Epithelial cell of proximal tubule (primary cell): ENCODE measurements around the gene DTNA. TPM values are rescaled to one million over a fixed set of nuclear protein-coding genes. Genes with fewer than 3 reads are reported as not detected.
A peak's percentile ranks its signal among the peaks of the same experiment; 100 is the strongest.
"Not testable (repeated sequence)": the region's sequence is repeated elsewhere in the genome, so short reads cannot be mapped to it uniquely, and the experiment has no call there.

Experiments used
- DNase-seq: peaks from one replicate; pipeline ENCODE4 v3.0.0-alpha.2; 2011; ENCODE audit warnings: low read depth
- H3K4me3 ChIP-seq: 2 replicates; pipeline ENCODE4 v1.5.1; 2011; ENCODE audit warnings: low read depth, mild to moderate bottlenecking, low read length
- total RNA-seq: library from RNA; depleted of rRNA; stranded (reverse); fragments of >200 nt; gene quantifications from 2 replicates; pipeline ENCODE4 v1.2.3, GENCODE V29; 2015
- TF ChIP-seq, protein P1 (sequence below): conservative IDR thresholded peaks from 2 replicates; pipeline ENCODE4 v1.5.1; 2012; ENCODE audit warnings: low read depth, mild to moderate bottlenecking, low read length

Gene DTNA
- total RNA-seq, 1 donor from 2014 or later = 15.2 TPM

DNA sequence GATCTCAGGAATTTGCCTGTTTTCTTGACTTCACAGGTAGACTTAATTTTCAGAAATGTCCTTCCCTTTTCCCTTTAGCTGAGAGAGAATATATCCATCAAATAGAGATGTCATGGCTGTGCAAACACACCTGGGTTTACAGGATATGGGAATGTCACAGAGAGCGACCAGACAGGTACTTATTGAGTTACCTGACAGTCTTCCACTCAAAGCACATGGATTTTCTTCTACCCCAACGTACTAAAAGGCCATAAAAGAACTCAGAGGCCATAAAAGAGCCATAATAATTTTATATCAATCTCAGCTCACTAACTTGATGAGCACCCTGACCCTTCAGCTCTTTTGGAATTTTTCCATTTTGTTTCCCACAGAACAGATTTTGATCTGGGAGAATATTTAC lies 5.3 kb upstream of the DTNA start:
- no peak for DNase-seq
- H3K4me3 ChIP-seq = no peak overlapping the region
- TF ChIP-seq, protein P1, sequence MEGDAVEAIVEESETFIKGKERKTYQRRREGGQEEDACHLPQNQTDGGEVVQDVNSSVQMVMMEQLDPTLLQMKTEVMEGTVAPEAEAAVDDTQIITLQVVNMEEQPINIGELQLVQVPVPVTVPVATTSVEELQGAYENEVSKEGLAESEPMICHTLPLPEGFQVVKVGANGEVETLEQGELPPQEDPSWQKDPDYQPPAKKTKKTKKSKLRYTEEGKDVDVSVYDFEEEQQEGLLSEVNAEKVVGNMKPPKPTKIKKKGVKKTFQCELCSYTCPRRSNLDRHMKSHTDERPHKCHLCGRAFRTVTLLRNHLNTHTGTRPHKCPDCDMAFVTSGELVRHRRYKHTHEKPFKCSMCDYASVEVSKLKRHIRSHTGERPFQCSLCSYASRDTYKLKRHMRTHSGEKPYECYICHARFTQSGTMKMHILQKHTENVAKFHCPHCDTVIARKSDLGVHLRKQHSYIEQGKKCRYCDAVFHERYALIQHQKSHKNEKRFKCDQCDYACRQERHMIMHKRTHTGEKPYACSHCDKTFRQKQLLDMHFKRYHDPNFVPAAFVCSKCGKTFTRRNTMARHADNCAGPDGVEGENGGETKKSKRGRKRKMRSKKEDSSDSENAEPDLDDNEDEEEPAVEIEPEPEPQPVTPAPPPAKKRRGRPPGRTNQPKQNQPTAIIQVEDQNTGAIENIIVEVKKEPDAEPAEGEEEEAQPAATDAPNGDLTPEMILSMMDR = no peak

DNA sequence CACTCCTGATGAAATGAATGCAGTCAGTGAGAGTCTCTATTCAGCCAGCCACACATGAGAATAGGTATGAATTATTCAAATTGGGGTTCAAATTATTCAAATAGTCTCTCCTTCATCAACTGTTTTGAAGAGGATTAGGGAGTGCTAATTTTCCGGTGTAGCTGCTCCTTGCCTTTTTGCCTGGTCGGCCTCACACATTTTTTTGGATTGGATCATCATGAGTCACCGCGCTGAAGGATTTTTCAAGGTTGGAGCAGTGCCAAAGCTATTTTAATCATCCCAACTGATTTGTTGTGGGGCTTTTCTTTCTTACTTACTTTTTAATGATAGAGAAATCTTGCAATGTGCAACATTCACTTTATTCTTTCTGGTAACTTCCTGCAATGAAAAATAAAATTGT lies 2.4 kb upstream of the DTNA start:
- DNase-seq = peak; percentile 69
- TF ChIP-seq, protein P1 = no peak
- H3K4me3 ChIP-seq = no peak overlapping the region

DNA sequence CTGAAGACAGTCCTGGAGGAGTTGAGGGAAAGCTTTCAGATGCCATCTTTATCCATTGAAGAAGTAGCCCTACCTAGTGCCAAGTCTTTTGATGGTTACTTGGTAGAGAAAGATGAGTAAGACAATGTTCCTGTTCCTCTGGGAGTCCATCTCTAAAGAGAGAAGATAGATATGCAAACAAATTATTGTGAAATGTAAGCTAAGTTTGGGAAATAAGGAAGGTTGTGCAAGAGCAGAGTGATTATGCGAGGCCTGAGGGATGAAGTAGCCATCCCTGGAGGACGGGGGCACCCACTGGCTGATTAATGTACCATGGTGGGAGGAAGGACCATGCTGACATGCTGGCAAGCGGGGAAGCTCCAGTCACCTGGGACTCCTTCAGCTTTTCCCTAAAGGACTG lies 994 bp upstream of the DTNA start:
- TF ChIP-seq, protein P1 = no peak
- peak; percentile 54 for DNase-seq
- no peak overlapping the region for H3K4me3 ChIP-seq

DNA sequence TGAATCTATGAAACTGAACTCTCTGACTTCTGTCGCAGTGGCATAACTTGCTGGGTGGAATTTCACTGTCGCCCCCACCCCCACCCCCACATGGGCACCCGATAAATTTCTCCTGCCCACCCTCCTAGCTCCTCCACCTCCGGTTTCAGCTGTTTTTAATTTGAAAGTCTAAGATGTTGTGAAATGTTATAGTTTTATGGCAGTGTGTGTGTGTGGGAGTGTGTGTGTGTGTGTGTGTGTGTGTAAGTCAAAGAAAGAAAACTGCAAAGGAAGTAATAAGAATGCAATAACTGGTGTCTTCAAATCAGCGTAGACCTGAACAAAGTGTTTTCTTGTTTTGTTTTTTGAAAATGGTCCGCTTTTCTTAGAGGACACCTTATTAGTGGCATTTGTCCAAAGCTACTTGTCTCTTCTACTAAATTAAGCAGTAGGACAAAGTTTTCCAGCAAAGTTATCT lies 388 bp downstream of the DTNA start:
- DNase-seq = no peak
- H3K4me3 ChIP-seq = peak overlapping the region; percentile 7
- TF ChIP-seq, protein P1 = no peak

DNA sequence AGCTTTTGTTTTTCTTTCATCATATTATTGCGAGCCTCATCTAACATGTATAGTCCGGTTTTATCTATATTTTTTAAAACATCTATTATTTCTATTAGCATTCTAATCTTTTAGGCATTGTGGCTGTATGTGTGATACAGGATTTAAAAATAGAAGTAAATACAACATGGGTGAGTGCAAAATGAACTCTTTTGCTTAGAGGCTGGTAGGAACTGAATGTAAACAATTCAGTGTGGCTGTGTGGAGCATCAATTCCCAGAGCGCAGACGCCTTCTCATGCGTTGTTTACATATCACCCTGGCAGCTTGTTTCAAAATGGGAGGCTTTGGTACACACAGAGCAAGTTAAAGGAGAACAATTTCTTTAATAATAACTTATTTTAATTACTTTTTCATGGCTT lies 836 bp downstream of the DTNA start:
- H3K4me3 ChIP-seq = no peak overlapping the region
- TF ChIP-seq, protein P1 = no peak
- no peak for DNase-seq

DNA sequence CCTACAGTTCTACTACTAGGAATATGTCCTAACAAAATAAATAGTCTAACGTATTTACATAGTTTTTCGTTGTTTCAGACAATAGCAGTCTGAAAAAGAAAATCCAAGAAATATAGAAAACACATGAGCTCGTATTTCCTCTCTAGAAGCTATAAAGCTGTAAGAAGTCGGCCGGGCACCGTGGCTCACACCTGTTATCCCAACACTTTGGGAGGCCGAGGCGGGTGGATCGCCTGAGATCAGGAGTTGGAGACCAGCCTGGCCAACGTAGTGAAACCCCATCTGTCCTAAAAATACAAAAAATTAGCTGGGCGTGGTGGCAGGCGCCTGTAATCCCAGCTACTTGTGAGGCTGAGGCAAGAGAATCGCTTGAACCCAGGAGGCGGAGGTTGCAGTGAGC lies 6.0 kb downstream of the DTNA start:
- H3K4me3 ChIP-seq, DNase-seq: not testable (repeated sequence)

DNA sequence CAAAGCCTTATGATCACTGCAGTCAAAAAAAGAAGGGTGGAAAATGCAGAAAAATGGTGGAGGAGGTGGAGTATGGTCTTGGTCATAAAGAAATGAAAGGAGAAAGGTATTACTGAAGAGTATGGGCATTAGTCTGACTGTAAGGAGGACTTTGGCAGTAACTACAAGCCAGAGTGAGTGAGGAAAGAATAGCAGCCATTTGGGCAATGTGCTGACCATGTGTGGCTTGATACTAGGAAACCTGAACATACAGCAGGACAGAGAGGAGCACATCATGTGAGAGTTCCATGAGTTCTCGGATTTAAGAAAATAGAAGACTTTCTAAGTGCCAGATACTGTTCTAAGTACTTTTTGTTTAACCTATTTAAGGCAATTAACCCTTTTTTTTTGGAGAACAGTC lies 8.5 kb downstream of the DTNA start:
- no peak for DNase-seq
- H3K4me3 ChIP-seq = no peak overlapping the region
- TF ChIP-seq, protein P1 = no peak

DNA sequence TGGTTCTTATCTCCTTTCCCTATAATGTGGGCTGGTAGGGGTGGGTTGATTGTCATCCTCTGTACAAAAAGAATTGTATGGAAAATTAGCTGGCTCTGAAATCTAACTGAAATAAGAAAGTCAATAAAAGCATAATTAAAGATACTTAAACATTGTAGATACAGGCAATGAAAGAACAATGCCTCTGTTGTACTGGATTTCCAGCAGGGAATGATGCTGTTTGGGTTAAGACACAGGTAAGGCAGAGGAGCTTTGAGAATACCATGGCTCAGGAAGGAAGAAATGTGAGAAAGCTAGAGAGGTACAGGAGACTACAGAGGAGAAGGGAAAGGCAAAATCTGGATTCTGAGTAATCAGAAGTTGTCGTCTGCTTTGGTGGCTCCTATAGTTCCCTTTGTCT lies 10.1 kb downstream of the DTNA start:
- TF ChIP-seq, protein P1 = no peak
- DNase-seq = no peak
- H3K4me3 ChIP-seq = no peak overlapping the region
